Gastroesophageal sphincter (tissue), 3 donors: ENCODE results near the gene APOO.

Experiments
- EP300 ChIP-seq: sonication (generic); formaldehyde crosslinking; IDR thresholded peaks from one replicate; pipeline ENCODE4 v1.6.1; 2017; ENCODE audit warnings: antibody characterized with exemption, mild to moderate bottlenecking
- POLR2A ChIP-seq, 2 donors: fragments of 450-650 bp; IDR thresholded peaks; one replicate each; pipeline ENCODE4 v1.6.1; 2017; ENCODE audit warnings: antibody characterized with exemption in 2 of 2, mild to moderate bottlenecking in 2 of 2, moderate library complexity in 1 of 2
- POLR2AphosphoS5 ChIP-seq: sonication (generic); formaldehyde crosslinking; IDR thresholded peaks from one replicate; pipeline ENCODE4 v1.6.1; 2017; ENCODE audit warnings: antibody characterized with exemption
- TF ChIP-seq, protein P1 (sequence below), 4 experiments: fragments of 200-600 bp in 2 of 4; fragments of 450-650 bp in 2 of 4; sonication (generic) in 1 of 4; IDR thresholded peaks; one replicate each; pipeline ENCODE4 v1.5.1; 2017 to 2019; ENCODE audit warnings: antibody characterized with exemption in 4 of 4, mild to moderate bottlenecking in 2 of 4, moderate library complexity in 2 of 4

GRCh38 chrX:23795221-23795620 is 112.5 kb downstream of the APOO start:
- TF ChIP-seq, protein P1, sequence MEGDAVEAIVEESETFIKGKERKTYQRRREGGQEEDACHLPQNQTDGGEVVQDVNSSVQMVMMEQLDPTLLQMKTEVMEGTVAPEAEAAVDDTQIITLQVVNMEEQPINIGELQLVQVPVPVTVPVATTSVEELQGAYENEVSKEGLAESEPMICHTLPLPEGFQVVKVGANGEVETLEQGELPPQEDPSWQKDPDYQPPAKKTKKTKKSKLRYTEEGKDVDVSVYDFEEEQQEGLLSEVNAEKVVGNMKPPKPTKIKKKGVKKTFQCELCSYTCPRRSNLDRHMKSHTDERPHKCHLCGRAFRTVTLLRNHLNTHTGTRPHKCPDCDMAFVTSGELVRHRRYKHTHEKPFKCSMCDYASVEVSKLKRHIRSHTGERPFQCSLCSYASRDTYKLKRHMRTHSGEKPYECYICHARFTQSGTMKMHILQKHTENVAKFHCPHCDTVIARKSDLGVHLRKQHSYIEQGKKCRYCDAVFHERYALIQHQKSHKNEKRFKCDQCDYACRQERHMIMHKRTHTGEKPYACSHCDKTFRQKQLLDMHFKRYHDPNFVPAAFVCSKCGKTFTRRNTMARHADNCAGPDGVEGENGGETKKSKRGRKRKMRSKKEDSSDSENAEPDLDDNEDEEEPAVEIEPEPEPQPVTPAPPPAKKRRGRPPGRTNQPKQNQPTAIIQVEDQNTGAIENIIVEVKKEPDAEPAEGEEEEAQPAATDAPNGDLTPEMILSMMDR (IDR thresholded peaks at IDR 0.05), result no peak
- no peak for TF ChIP-seq POLR2AphosphoS5
- no peak for TF ChIP-seq EP300
- no peak for TF ChIP-seq POLR2A (IDR thresholded peaks at IDR 0.05)
